Stimulated activated CD8-positive, alpha-beta memory T cell treated with anti-CD3 and anti-CD28 coated beads, Interleukin-7, amount 100 ng/mL, for 4 hours (primary cell): ENCODE results near the gene SLC24A3.

Experiments used
- DNase-seq, 2 donors: peaks; one replicate each; pipeline ENCODE4 v3.0.0-alpha.2; 2020; ENCODE audit warnings: low read depth in 2 of 2

The SLC24A3 gene

DNA sequence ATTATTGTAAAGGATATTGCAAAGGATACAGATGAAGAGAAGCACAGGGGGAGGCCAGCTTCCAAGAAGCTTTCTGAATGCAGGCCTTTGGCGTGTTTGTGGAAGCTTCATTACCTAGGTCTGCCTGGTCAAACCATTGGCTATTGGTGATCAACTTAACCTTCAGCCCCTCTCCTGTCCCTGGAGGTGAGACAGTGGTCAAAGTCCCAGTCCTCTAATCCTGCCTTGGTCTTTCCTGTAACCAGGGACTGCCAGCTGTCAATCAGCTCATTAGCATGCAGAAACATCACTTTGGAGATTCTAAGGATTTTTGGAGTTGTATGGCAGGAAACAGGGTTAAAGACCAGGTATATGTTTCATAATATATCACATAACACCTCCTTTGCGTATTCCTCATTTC is 558.6 kb downstream of the SLC24A3 start:
- DNase-seq: no peak
